Activated CD8-positive, alpha-beta T cell treated with anti-CD3 and anti-CD28 coated beads, Interleukin-2, amount 10 ng/mL, durations not matched to agents 7 days and 5 days (primary cell): ENCODE results near the gene RAD51B. TPM values are rescaled to one million over a fixed set of nuclear protein-coding genes. Genes with fewer than 3 reads are reported as not detected.

Source experiments
- ATAC-seq: fragments of 150-1000 bp; cut with Tn5 transposase; one replicate; pipeline ENCODE4 v1.10.0; 2021; ENCODE audit warnings: moderate library complexity
- CTCF ChIA-PET: fragments of 350-600 bp; sonication (Branson Sonifier 250); formaldehyde crosslinking; loops from one replicate; lab custom pipeline; 2021; ENCODE audit warnings: antibody characterized with exemption; lab: Charles Lee
- POLR2A ChIA-PET: fragments of 350-600 bp; sonication (Branson Sonifier 250); formaldehyde crosslinking; loops from one replicate; lab custom pipeline; 2021; ENCODE audit warnings: antibody characterized with exemption; lab: Charles Lee
- DNase-seq: peaks from one replicate; pipeline ENCODE4 v3.0.0-alpha.2; 2020
- H3K27ac Mint-ChIP-seq: one replicate; pipeline ENCODE4 v1.8.0; 2021; ENCODE audit warnings: mild to moderate bottlenecking, mixed read lengths
- H3K27me3 Mint-ChIP-seq: one replicate; pipeline ENCODE4 v1.8.0; 2021; ENCODE audit warnings: low read depth, mixed read lengths
- H3K36me3 Mint-ChIP-seq: one replicate; pipeline ENCODE4 v1.8.0; 2021; ENCODE audit warnings: low read depth, mixed read lengths
- H3K4me1 Mint-ChIP-seq: one replicate; pipeline ENCODE4 v1.8.0; 2021; ENCODE audit warnings: low read depth, mixed read lengths
- H3K4me3 Mint-ChIP-seq: one replicate; pipeline ENCODE4 v1.8.0; 2021; ENCODE audit warnings: mild to moderate bottlenecking, mixed read lengths
- H3K9me3 Mint-ChIP-seq: one replicate; pipeline ENCODE4 v1.8.0; 2022; ENCODE audit warnings: mixed read lengths; ENCODE audit not compliant: insufficient read depth
- total RNA-seq, 2 experiments: library from RNA; stranded (reverse); gene quantifications; one replicate each; pipeline ENCODE4 v1.2.3, GENCODE V29; 2021

The RAD51B gene
- total RNA-seq, 2 experiments from 2014 or later = 34.1 to 38.8 TPM

GRCh38 chr14:67837011-67837624 is 17.5 kb downstream of the RAD51B start:
- no peaks in the 10 kb centered on the region for H3K9me3 Mint-ChIP-seq
- H3K36me3 Mint-ChIP-seq = peaks cover 11% of the 10 kb centered on the region
- H3K27me3 Mint-ChIP-seq = no peaks in the 10 kb centered on the region
- ATAC-seq (no peak), DNase-seq (peak; percentile 60)
- H3K27ac Mint-ChIP-seq = no peak overlapping the region
- CTCF ChIA-PET = interaction anchor here (1.1 to 1.9 kb wide), 6 partner anchors 10 to 982 kb away, joined by 3 to 6 read pairs (median 4); no protein-coding TSS in a partner anchor
- POLR2A ChIA-PET = no interaction called here
- H3K4me3 Mint-ChIP-seq = no peak overlapping the region
- no peaks in the 10 kb centered on the region for H3K4me1 Mint-ChIP-seq

- Mint-ChIP-seq H3K27me3 (no peaks in the 10 kb centered on the region), H3K36me3 (peaks cover 31% of the 10 kb centered on the region), H3K4me1 (no peaks in the 10 kb centered on the region), H3K4me3 (no peak overlapping the region), H3K9me3 (no peaks in the 10 kb centered on the region), H3K27ac (no peak overlapping the region)
- ChIA-PET CTCF (no interaction called here), POLR2A (interaction anchor here (0.8 kb wide), 1 partner anchor 12 kb away, joined by 3 read pairs; no protein-coding TSS in a partner anchor)
- DNase-seq (no peak), ATAC-seq (no peak)
Measured at GRCh38 chr14:67846029-67846610, 26.5 kb downstream of the RAD51B start.

DNA sequence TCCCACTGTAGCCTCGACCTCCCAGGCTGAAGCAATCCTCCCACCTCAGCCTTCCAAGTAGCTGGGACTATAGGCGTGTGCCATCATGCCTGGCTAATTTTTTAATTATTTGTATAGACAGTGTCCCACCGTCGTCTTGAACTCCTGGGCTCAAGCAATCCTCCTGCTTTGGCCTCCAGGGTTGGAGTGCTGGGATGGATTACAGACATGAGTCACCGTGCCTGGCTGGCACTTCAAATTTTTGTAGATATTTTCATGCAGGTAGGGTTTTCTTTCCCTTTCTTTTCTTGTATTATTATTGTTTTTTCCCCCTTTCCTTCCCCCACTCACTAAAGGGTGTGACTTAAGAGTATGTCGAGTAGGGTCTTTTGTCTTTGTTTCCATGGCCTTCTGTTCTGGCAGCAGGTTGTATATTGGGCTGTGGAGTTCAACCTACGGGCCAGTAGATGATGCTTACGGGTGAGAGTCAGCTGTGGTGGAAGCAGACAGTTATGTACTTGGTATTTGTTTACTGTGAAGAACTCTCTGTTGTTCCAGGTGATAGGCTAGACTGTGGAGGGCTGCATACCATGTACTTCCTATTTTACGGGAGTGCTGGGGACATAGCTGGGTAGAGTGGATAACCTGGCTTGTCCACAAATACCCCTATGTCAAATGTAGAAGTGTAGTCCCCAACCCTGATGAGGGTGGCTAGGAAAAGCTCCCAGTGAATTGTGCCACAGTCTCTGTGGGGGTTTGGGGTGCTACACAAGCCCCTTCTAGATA is 30.7 kb downstream of the RAD51B start:
- ChIA-PET POLR2A (no interaction called here), CTCF (no interaction called here)
- H3K4me1 Mint-ChIP-seq = no peaks in the 10 kb centered on the region

GRCh38 chr14:67851785-67852410 is 32.3 kb downstream of the RAD51B start:
- ATAC-seq = no peak
- peaks cover 13% of the 10 kb centered on the region for H3K36me3 Mint-ChIP-seq
- no peak overlapping the region for H3K27ac Mint-ChIP-seq
- DNase-seq = no peak
- peaks cover 4% of the 10 kb centered on the region for H3K4me1 Mint-ChIP-seq
- no peak overlapping the region for H3K4me3 Mint-ChIP-seq
- ChIA-PET POLR2A (no interaction called here), CTCF (no interaction called here)
- H3K9me3 Mint-ChIP-seq = no peaks in the 10 kb centered on the region
- H3K27me3 Mint-ChIP-seq = no peaks in the 10 kb centered on the region

More for the DNA sequence above, 30.7 kb downstream of the RAD51B start:
- no peak overlapping the region for H3K4me3 Mint-ChIP-seq
- peaks cover 20% of the 10 kb centered on the region for H3K36me3 Mint-ChIP-seq
- H3K27ac Mint-ChIP-seq = no peak overlapping the region
- ATAC-seq = no peak
- H3K9me3 Mint-ChIP-seq = no peaks in the 10 kb centered on the region
- DNase-seq = no peak
- H3K27me3 Mint-ChIP-seq = no peaks in the 10 kb centered on the region

DNA sequence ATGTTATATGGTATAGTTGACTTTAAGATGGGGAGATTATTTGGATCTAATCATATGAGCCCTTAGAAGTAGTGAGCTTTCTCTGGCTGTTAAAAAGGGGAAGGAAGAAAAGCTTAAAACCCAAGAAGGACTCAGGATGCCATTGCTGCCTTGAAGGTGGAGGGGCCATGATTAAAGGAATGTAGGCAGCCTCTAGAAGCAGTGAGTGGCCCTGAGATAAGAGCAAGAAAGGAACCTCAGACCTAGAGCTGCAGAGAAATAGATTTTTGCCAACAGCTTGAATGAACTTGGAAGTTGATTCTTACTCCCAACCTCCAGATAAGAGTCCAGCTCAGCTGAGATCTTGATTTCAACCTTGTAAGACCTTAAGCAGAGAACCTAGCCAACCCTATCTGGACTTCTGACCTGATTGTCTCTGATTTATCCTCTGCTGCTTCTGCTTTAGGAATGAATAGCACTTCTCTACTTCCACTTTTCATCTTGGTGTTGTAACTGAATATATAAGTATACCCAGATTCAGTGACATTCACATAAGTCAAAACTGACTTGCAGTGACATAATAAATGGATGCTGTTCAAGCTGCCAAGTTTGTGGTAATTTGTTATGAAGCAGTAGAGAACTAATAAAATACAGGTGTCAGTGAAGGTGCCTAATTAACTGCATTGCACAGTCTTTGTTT is 33.5 kb downstream of the RAD51B start:
- Mint-ChIP-seq H3K27ac (no peak overlapping the region), H3K9me3 (no peaks in the 10 kb centered on the region), H3K36me3 (peaks cover 13% of the 10 kb centered on the region), H3K4me1 (peaks cover 6% of the 10 kb centered on the region), H3K27me3 (no peaks in the 10 kb centered on the region), H3K4me3 (no peak overlapping the region)
- ATAC-seq = no peak
- no peak for DNase-seq
- CTCF ChIA-PET = no interaction called here
- POLR2A ChIA-PET = no interaction called here

DNA sequence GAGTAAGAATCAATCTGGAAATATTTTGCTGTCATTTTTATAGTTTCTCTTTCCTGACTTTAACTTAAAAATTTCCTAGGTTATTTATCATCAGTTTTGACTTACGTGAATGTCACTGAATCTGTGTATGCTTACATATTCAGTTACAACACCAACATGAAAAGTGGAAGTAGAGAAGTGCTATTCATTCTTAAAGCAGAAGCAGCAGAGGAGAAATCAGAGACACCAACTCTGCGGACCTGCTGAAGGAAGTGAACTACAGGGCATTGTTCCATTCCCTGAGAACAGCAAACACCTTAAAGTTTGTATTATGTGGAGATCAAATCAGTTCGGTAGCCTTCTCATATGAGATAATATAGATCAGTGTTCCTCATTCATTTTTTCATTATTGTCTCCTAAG is 34.1 kb downstream of the RAD51B start:
- no peaks in the 10 kb centered on the region for H3K27me3 Mint-ChIP-seq
- ChIA-PET CTCF (no interaction called here), POLR2A (no interaction called here)
- H3K9me3 Mint-ChIP-seq = no peaks in the 10 kb centered on the region
- H3K4me1 Mint-ChIP-seq = peaks cover 6% of the 10 kb centered on the region
- H3K27ac Mint-ChIP-seq = no peak overlapping the region
- H3K4me3 Mint-ChIP-seq = no peak overlapping the region
- H3K36me3 Mint-ChIP-seq = peaks cover 9% of the 10 kb centered on the region
- DNase-seq = no peak
- no peak for ATAC-seq

DNA sequence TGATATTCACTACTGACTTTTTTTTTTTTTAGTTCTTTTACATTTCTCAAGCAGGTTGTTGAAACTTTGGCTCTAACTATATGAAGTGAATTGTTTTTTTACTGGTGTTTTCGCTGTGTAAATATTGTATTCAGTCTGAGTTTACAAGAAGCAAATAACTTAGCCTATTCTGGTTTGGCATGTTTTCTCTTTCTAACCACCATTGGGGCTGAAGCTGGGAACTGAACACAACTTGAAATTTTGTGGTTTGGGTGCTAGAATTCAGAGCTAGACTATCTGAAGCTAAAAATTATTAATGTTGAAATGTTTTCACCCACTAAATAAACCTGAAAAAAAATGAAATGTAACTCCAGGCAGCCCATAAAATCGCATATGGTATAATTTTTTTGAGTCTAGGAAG is 37.2 kb downstream of the RAD51B start:
- no peak for DNase-seq
- no peaks in the 10 kb centered on the region for H3K36me3 Mint-ChIP-seq
- H3K4me1 Mint-ChIP-seq = peaks cover 6% of the 10 kb centered on the region
- H3K4me3 Mint-ChIP-seq = no peak overlapping the region
- CTCF ChIA-PET = no interaction called here
- no peaks in the 10 kb centered on the region for H3K27me3 Mint-ChIP-seq
- POLR2A ChIA-PET = no interaction called here
- no peak for ATAC-seq
- H3K9me3 Mint-ChIP-seq = no peaks in the 10 kb centered on the region
- H3K27ac Mint-ChIP-seq = no peak overlapping the region

GRCh38 chr14:67857778-67858350 is 38.3 kb downstream of the RAD51B start:
- no peak overlapping the region for H3K27ac Mint-ChIP-seq
- DNase-seq (no peak), ATAC-seq (no peak)
- ChIA-PET CTCF (no interaction called here), POLR2A (interaction anchor here (0.7 to 1.0 kb wide), 2 partner anchors 9 to 12 kb away, joined by 3 to 5 read pairs; no protein-coding TSS in a partner anchor)
- H3K9me3 Mint-ChIP-seq = no peaks in the 10 kb centered on the region
- peaks cover 6% of the 10 kb centered on the region for H3K4me1 Mint-ChIP-seq
- H3K36me3 Mint-ChIP-seq = no peaks in the 10 kb centered on the region
- no peaks in the 10 kb centered on the region for H3K27me3 Mint-ChIP-seq
- no peak overlapping the region for H3K4me3 Mint-ChIP-seq

- Mint-ChIP-seq H3K27me3 (no peaks in the 10 kb centered on the region), H3K4me1 (peaks cover 6% of the 10 kb centered on the region), H3K36me3 (no peaks in the 10 kb centered on the region), H3K27ac (no peak overlapping the region), H3K4me3 (no peak overlapping the region), H3K9me3 (no peaks in the 10 kb centered on the region)
- ATAC-seq (no peak), DNase-seq (no peak)
- CTCF ChIA-PET = no interaction called here
- POLR2A ChIA-PET = no interaction called here
Measured at GRCh38 chr14:67859169-67859749, 39.7 kb downstream of the RAD51B start.

GRCh38 chr14:67863223-67863622 is 43.6 kb downstream of the RAD51B start:
- H3K36me3 Mint-ChIP-seq = peaks cover 17% of the 10 kb centered on the region
- no peaks in the 10 kb centered on the region for H3K4me1 Mint-ChIP-seq
- ChIA-PET CTCF (no interaction called here), POLR2A (no interaction called here)
- ATAC-seq (no peak), DNase-seq (no peak)
- no peaks in the 10 kb centered on the region for H3K9me3 Mint-ChIP-seq
- no peaks in the 10 kb centered on the region for H3K27me3 Mint-ChIP-seq
- no peak overlapping the region for H3K27ac Mint-ChIP-seq
- H3K4me3 Mint-ChIP-seq = no peak overlapping the region
